Gastrocnemius medialis (tissue), 4 donors: Measurements from ENCODE around the gene PHF13.

Experiments used
- POLR2A ChIP-seq, 2 donors: fragments of 450-650 bp; IDR thresholded peaks; one replicate each; pipeline ENCODE4 v1.6.1; 2017; ENCODE audit warnings: antibody characterized with exemption in 2 of 2, mild to moderate bottlenecking in 2 of 2, moderate library complexity in 2 of 2
- TF ChIP-seq, protein P1 (sequence below), 5 experiments: fragments of 450-650 bp in 3 of 5; fragments of 200-600 bp in 2 of 5; sonication (generic) in 2 of 5; IDR thresholded peaks in 4 of 5; conservative IDR thresholded peaks in 1 of 5; 1 replicate in 4 of 5; 2 replicates in 1 of 5; pipeline ENCODE4 v1.5.1; 2016 to 2019; ENCODE audit warnings: antibody characterized with exemption in 5 of 5, mild to moderate bottlenecking in 3 of 5, moderate library complexity in 3 of 5

DNA sequence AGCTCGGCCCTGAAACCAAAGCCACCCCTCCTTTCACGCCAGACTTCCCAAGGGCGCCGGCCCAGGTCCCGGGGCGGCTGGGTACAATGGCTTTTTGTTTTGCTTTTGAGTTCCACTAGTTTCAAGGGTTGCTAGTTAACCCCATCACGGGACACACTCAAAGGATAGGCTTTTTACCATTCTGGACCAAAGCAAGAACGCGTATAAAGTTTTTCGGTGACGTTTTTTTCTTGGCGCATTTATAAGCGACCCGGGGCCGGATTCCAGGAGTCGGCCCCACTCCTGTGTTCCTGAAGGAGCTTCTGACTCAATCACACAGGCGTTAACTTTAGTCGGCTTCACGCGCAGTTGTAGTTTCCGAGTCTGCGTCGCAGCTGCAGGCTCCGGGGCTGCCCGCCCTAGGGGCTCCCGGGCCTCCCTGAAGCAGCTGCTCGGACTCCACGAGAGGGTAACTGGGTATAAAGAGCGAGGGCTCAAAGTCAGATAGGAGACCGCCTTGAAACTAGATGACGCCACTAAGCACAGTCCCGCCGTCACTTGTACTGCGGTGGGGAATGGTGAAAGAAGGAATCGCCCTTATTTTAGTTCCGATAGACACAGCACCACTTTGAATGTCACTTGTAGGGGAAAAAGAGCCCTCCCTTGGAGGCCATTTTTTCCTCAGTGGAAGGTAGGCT lies 10.2 kb upstream of the PHF13 start:
- TF ChIP-seq POLR2A (IDR thresholded peaks at IDR 0.05), result no peak
- TF ChIP-seq, protein P1, sequence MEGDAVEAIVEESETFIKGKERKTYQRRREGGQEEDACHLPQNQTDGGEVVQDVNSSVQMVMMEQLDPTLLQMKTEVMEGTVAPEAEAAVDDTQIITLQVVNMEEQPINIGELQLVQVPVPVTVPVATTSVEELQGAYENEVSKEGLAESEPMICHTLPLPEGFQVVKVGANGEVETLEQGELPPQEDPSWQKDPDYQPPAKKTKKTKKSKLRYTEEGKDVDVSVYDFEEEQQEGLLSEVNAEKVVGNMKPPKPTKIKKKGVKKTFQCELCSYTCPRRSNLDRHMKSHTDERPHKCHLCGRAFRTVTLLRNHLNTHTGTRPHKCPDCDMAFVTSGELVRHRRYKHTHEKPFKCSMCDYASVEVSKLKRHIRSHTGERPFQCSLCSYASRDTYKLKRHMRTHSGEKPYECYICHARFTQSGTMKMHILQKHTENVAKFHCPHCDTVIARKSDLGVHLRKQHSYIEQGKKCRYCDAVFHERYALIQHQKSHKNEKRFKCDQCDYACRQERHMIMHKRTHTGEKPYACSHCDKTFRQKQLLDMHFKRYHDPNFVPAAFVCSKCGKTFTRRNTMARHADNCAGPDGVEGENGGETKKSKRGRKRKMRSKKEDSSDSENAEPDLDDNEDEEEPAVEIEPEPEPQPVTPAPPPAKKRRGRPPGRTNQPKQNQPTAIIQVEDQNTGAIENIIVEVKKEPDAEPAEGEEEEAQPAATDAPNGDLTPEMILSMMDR (IDR thresholded peaks at IDR 0.05 in 4 of 5, conservative IDR thresholded peaks at IDR 0.05 in 1 of 5), result no peak
